Endothelial cell of umbilical vein (primary cell): ENCODE data around the gene WFIKKN2. TPM values are rescaled to one million over a fixed set of nuclear protein-coding genes. Genes with fewer than 3 reads are reported as not detected.

ENCODE experiments used
- BruUV-seq: library from RNA; stranded (reverse); fragments of 400-500 nt; replicated peaks from 2 replicates; lab custom pipeline; 2021; lab: Mats Ljungman, UMichigan
- CTCF ChIA-PET: fragments of 300-600, 350-600 bp; sonication (Branson Sonifier 250); formaldehyde crosslinking; loops from one replicate; lab custom pipeline; 2021; ENCODE audit warnings: antibody characterized with exemption, inconsistent platforms; lab: Charles Lee
- POLR2A ChIA-PET: fragments of 300-600, 350-600 bp; sonication (Branson Sonifier 250); formaldehyde crosslinking; loops from one replicate; lab custom pipeline; 2021; ENCODE audit warnings: antibody characterized with exemption, inconsistent platforms; lab: Charles Lee
- DNase-seq: peaks from one replicate; pipeline ENCODE4 v3.0.0-alpha.2; 2011; ENCODE audit warnings: low read depth, low spot score
- FAIRE-seq: peaks from 2 replicates; lab custom pipeline; 2011; peaks lifted over from hg19 to GRCh38; lab: Jason Lieb, UNC
- H2AFZ ChIP-seq: 2 replicates; pipeline ENCODE4 v1.6.0; 2012; ENCODE audit warnings: low read depth, low read length, control low read depth, inconsistent platforms
- H3K27ac ChIP-seq: 2 replicates; pipeline ENCODE4 v1.5.1; 2011; ENCODE audit warnings: low read depth, mild to moderate bottlenecking, control low read depth, low read length, moderate library complexity; ENCODE audit not compliant: insufficient read depth
- H3K27me3 ChIP-seq, 2 experiments: 2 replicates each; pipeline versions ENCODE4 v1.6.0 to v1.6.1; 2011; ENCODE audit warnings: low read length in 2 of 2, mixed read lengths in 1 of 2; ENCODE audit not compliant: control insufficient read depth in 2 of 2, insufficient read depth in 2 of 2
- H3K36me3 ChIP-seq, 2 experiments: 2 replicates in 1 of 2; 3 replicates in 1 of 2; pipeline ENCODE4 v1.5.1; 2011; ENCODE audit warnings: low read length in 2 of 2, mild to moderate bottlenecking in 1 of 2, moderate library complexity in 1 of 2; ENCODE audit not compliant: control insufficient read depth in 2 of 2, insufficient read depth in 2 of 2; ENCODE audit errors: extremely low read depth in 1 of 2
- H3K4me1 ChIP-seq: 3 replicates; pipeline ENCODE4 v1.5.1; 2011; ENCODE audit warnings: mild to moderate bottlenecking, low read length; ENCODE audit not compliant: control insufficient read depth, insufficient read depth; ENCODE audit errors: extremely low read depth
- H3K4me2 ChIP-seq: 2 replicates; pipeline ENCODE4 v1.6.1; 2011; ENCODE audit warnings: low read length, control low read depth, mixed read lengths; ENCODE audit not compliant: insufficient read depth
- H3K4me3 ChIP-seq, 3 experiments: fragments of 200-600 bp in 1 of 3; sonication (generic), shearing (Covaris generic) in 1 of 3; replicated peaks in 1 of 3; 2 replicates each; pipeline ENCODE4 v1.5.1; 2011 to 2016; ENCODE audit warnings: control low read depth in 3 of 3, low read length in 3 of 3, mild to moderate bottlenecking in 2 of 3, inconsistent platforms in 1 of 3, low read depth in 1 of 3, moderate library complexity in 1 of 3; ENCODE audit not compliant: insufficient read depth in 1 of 3
- H3K79me2 ChIP-seq: 2 replicates; pipeline ENCODE4 v1.6.0; 2012; ENCODE audit warnings: low read length, inconsistent platforms; ENCODE audit not compliant: control insufficient read depth, insufficient read depth
- H3K9ac ChIP-seq: replicated peaks from 2 replicates; pipeline ENCODE3; 2011; ENCODE audit warnings: low read length, control low read depth; ENCODE audit not compliant: insufficient read depth; ENCODE audit errors: extremely low read depth
- H3K9me1 ChIP-seq: replicated peaks from 3 replicates; pipeline ENCODE4 v1.6.0; 2011; ENCODE audit warnings: mild to moderate bottlenecking, low read length; ENCODE audit not compliant: control insufficient read depth, insufficient read depth; ENCODE audit errors: extremely low read depth
- H3K9me3 ChIP-seq: replicated peaks from 2 replicates; pipeline ENCODE4 v1.5.1; 2012; ENCODE audit warnings: low read length, inconsistent platforms; ENCODE audit not compliant: control insufficient read depth, insufficient read depth
- H4K20me1 ChIP-seq: replicated peaks from 2 replicates; pipeline ENCODE3; 2011; ENCODE audit warnings: mild to moderate bottlenecking, low read length; ENCODE audit not compliant: control insufficient read depth, insufficient read depth; ENCODE audit errors: extremely low read depth
- GATA2 ChIP-seq: IDR thresholded peaks from 2 replicates; pipeline ENCODE4 v1.7.0; 2011; ENCODE audit warnings: low read depth, mild to moderate bottlenecking, moderate library complexity, mixed read lengths, low read length; ENCODE audit not compliant: insufficient read length, insufficient read depth
- JUN ChIP-seq: IDR thresholded peaks from 2 replicates; pipeline ENCODE4 v1.6.1; 2011; ENCODE audit warnings: borderline replicate concordance, low read depth; ENCODE audit not compliant: insufficient read length, insufficient read depth
- MYC ChIP-seq: IDR thresholded peaks from one replicate; pipeline ENCODE4 v1.6.1; 2011; ENCODE audit warnings: mild to moderate bottlenecking, low read depth, low read length
- POLR2A ChIP-seq: IDR thresholded peaks from 2 replicates; pipeline ENCODE4 v1.6.1; 2012; ENCODE audit warnings: low read depth, mild to moderate bottlenecking, control low read depth, low read length
- POLR2AphosphoS5 ChIP-seq: IDR thresholded peaks from 2 replicates; pipeline ENCODE4 v1.6.1; 2012; ENCODE audit warnings: low read depth, mild to moderate bottlenecking, control low read depth, low read length, moderate library complexity; ENCODE audit not compliant: insufficient read depth
- dilution Hi-C: fragments of 300-500 bp; cut with MboI; formaldehyde crosslinking; loops from one replicate; pipeline ENCODE4 v1.15.0; 2019; ENCODE audit warnings: low sequenced_read_pairs; ENCODE audit not compliant: extremely low pct_ligation_motif_present
- intact Hi-C: fragments of 100-400 bp; cut with micrococcal nuclease; formaldehyde crosslinking; loops from one replicate; pipeline ENCODE4 v1.10.0; 2022
- polyA plus RNA-seq, 4 experiments: library from polyadenylated mRNA; depleted of rRNA in 3 of 4; stranded (reverse) in 3 of 4; unstranded in 1 of 4; fragments of >200 nt; gene quantifications; 2 replicates each; pipeline versions ENCODE4 v1.2.1 to v1.2.3, GENCODE V29; 2011 to 2012; ENCODE audit warnings: missing spikeins in 1 of 4
- total RNA-seq: library from RNA; stranded (reverse); gene quantifications from 2 replicates; pipeline ENCODE4 v1.2.3, GENCODE V29; 2021
- TF ChIP-seq, protein P1 (sequence below): IDR thresholded peaks from 2 replicates; pipeline ENCODE4 v1.6.1; 2011; ENCODE audit not compliant: insufficient read depth, insufficient read length

The WFIKKN2 gene
- total and polyA plus RNA-seq, 2 donors (not counting 3 experiments of a cell fraction or from before 2014, with no cell fraction given): 0.03 TPM; not detected in 1

DNA sequence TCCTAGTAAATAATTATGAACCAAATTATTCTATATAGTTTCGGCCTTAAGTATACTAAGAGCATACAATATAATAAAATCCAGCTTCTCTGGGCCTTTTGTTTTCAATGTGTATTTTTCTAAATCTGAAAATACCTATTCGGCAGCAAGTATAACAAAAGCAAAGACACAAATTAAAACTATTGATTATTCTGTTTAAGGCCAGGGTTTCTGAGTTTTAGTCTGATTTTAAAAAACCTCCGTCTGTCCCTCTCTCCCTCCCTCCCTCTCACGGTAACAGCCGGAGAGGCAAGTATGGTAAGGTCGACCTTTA is 29.3 kb downstream of the WFIKKN2 start:
- CTCF ChIA-PET: interaction anchor here (7.5 to 8.0 kb wide), 2 partner anchors 14 to 88 kb away, joined by 125 to 149 read pairs; no protein-coding TSS in a partner anchor
- Histone ChIP-seq H3K9me1 (no peaks in the 10 kb centered on the region), H3K36me3 (peaks cover 2 to 5% of the 10 kb centered on the region in 2 experiments), H3K9me3 (no peaks in the 10 kb centered on the region), H4K20me1 (no peaks in the 10 kb centered on the region), H3K4me1 (peaks cover 11% of the 10 kb centered on the region), H2AFZ (peak overlapping the region; percentile 22), H3K79me2 (peaks cover 4% of the 10 kb centered on the region), H3K27ac (no peak overlapping the region), H3K4me2 (peak overlapping the region; percentile 96), H3K9ac (peak overlapping the region; percentile 73), H3K27me3 (no peaks in the 10 kb centered on the region), H3K4me3 (peak overlapping the region; percentile 29 to 82 (median 63))
- DNase-seq: no peak
- no peak for FAIRE-seq
- dilution Hi-C loops (no loop called here), intact Hi-C loops (loop anchor here (5.0 kb wide), 1 partner anchor 398 kb away; the partner anchor contains the start of genes MBTD1 and UTP18)
- POLR2A ChIA-PET: interaction anchor here (2.3 to 2.9 kb wide), 4 partner anchors 11 to 256 kb away, joined by 10 to 67 read pairs (median 21); partner anchors contain the start of gene SPAG9
- no TSS peak for BruUV-seq
- TF ChIP-seq, protein P1, sequence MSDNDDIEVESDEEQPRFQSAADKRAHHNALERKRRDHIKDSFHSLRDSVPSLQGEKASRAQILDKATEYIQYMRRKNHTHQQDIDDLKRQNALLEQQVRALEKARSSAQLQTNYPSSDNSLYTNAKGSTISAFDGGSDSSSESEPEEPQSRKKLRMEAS: no peak
- TF ChIP-seq JUN: no peak

DNA sequence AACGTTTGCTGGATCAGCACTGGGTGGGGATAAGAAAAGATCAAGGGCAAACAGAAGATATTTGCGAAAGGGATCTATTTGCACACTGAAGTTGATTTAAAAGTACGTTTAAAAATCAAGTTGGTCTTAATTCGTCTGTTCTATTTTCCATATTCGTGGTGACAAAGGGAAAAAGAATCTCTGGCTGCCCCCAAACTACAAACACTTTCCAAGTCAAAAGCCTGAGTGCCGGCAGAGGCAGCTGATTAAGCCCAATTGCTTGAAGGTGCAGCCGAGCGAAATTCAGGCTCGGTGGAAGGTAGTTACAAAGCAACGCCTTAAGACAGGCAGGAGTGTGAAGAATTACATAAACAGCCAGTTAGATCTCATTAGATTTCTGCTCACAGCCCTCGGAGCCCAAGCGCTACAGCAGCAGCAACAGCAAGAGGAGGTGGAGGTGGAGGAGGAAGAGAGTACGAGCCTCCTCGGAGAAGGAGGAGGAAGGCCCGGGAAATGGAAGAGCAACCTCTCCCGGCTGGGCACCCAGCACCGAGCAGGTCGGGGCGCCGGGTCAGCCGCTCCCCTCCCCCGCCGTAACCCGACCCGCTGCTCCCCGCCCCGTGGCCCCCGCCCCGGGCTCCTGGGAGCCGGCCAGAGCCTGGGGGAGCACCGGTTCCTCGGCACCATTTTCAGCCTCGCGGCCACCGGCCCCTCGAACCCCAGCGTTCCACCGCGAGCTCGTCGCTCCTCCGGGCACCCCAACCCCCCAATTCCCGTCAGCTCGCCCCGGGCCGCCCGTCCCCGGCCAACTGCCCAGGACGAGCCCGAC is 29.9 kb downstream of the WFIKKN2 start:
- Histone ChIP-seq H3K4me1 (peaks cover 11% of the 10 kb centered on the region), H3K27me3 (no peaks in the 10 kb centered on the region), H3K9me1 (no peaks in the 10 kb centered on the region), H3K9ac (peak overlapping the region; percentile 73), H4K20me1 (no peaks in the 10 kb centered on the region), H2AFZ (peak overlapping the region; percentile 22), H3K4me3 (peak overlapping the region; percentile 29 to 82 (median 63)), H3K36me3 (peaks cover 2 to 5% of the 10 kb centered on the region in 2 experiments), H3K4me2 (peak overlapping the region; percentile 96), H3K79me2 (peaks cover 4% of the 10 kb centered on the region), H3K27ac (no peak overlapping the region), H3K9me3 (no peaks in the 10 kb centered on the region)
- BruUV-seq: TSS peak; percentile 43
- POLR2A ChIA-PET: interaction anchor here (0.7 to 2.9 kb wide), 14 partner anchors 10 to 255 kb away, joined by 3 to 67 read pairs (median 8); partner anchors contain the start of gene SPAG9
- peak; percentile 44 for TF ChIP-seq POLR2AphosphoS5
- TF ChIP-seq MYC: no peak
- TF ChIP-seq JUN: no peak
- TF ChIP-seq, protein P1: no peak
- no peak for TF ChIP-seq GATA2
- TF ChIP-seq POLR2A: no peak
- dilution Hi-C loops (no loop called here), intact Hi-C loops (loop anchor here (5.0 kb wide), 1 partner anchor 397 kb away; the partner anchor contains the start of genes MBTD1 and UTP18)
- DNase-seq (peak; percentile 63), FAIRE-seq (peak; percentile 67)
- CTCF ChIA-PET: interaction anchor here (1.0 to 8.0 kb wide), 5 partner anchors 14 to 136 kb away, joined by 3 to 149 read pairs (median 5); no protein-coding TSS in a partner anchor
